Loucy (cell line): Measurements from ENCODE around the gene ELAVL1.

Experiments
- H2AFZ ChIP-seq: fragments of 200-600 bp; sonication (generic); 2 replicates; pipeline ENCODE4 v1.6.0; 2016; ENCODE audit warnings: antibody characterized with exemption, mild to moderate bottlenecking, low read length, moderate library complexity
- H3F3A ChIP-seq: fragments of 200-600 bp; 2 replicates; pipeline ENCODE4 v1.6.0; 2016; ENCODE audit warnings: antibody characterized with exemption, low read depth, mild to moderate bottlenecking
- H3K27me3 ChIP-seq: fragments of 200-600 bp; sonication (generic); 2 replicates; pipeline ENCODE4 v1.6.1; 2014; ENCODE audit warnings: low read length, mild to moderate bottlenecking; ENCODE audit not compliant: insufficient read depth, poor library complexity, severe bottlenecking
- H3K36me3 ChIP-seq: fragments of 200-600 bp; sonication (generic); 2 replicates; pipeline ENCODE4 v1.6.1; 2016; ENCODE audit warnings: low read length; ENCODE audit not compliant: insufficient read depth
- H3K4me1 ChIP-seq: fragments of 200-600 bp; sonication (generic); 2 replicates; pipeline ENCODE4 v1.5.1; 2014; ENCODE audit warnings: low read length, mild to moderate bottlenecking; ENCODE audit not compliant: insufficient read depth, poor library complexity, severe bottlenecking
- H3K4me2 ChIP-seq: fragments of 200-600 bp; sonication (generic); 2 replicates; pipeline ENCODE4 v1.6.0; 2014; ENCODE audit warnings: antibody characterized with exemption, low read length, low read depth, mild to moderate bottlenecking; ENCODE audit not compliant: poor library complexity, severe bottlenecking
- H3K4me3 ChIP-seq: fragments of 200-600 bp; sonication (generic); 2 replicates; pipeline ENCODE4 v1.5.1; 2014; ENCODE audit warnings: low read length, mild to moderate bottlenecking, mixed read lengths; ENCODE audit not compliant: poor library complexity, severe bottlenecking
- H3K79me2 ChIP-seq: fragments of 200-600 bp; sonication (generic); 2 replicates; pipeline ENCODE4 v1.6.1; 2014; ENCODE audit warnings: low read length; ENCODE audit not compliant: insufficient read depth
- H3K9ac ChIP-seq: fragments of 200-600 bp; sonication (generic); 2 replicates; pipeline ENCODE4 v1.6.0; 2014; ENCODE audit warnings: mild to moderate bottlenecking, low read depth, low read length, moderate library complexity; ENCODE audit not compliant: poor library complexity, severe bottlenecking
- H3K9me2 ChIP-seq: fragments of 200-600 bp; sonication (generic); replicated peaks from 2 replicates; pipeline ENCODE4 v1.6.1; 2016; ENCODE audit warnings: low read depth, low read length, mixed read lengths
- H3K9me3 ChIP-seq: fragments of 200-600 bp; sonication (generic); 2 replicates; pipeline ENCODE4 v1.6.1; 2014; ENCODE audit warnings: mild to moderate bottlenecking, antibody characterized with exemption, low read length, low read depth; ENCODE audit not compliant: insufficient read depth
- H4K20me1 ChIP-seq: fragments of 200-600 bp; sonication (generic); 2 replicates; pipeline ENCODE4 v1.6.0; 2014; ENCODE audit warnings: antibody characterized with exemption, low read length, mild to moderate bottlenecking; ENCODE audit not compliant: insufficient read depth, poor library complexity, severe bottlenecking
- EZH2phosphoT487 ChIP-seq: fragments of 200-600 bp; IDR thresholded peaks from 2 replicates; pipeline ENCODE4 v1.6.1; 2018; ENCODE audit warnings: antibody characterized with exemption, mild to moderate bottlenecking, moderate library complexity, borderline replicate concordance
- TF ChIP-seq, protein P1 (sequence below): fragments of 200-600 bp; sonication (generic); conservative IDR thresholded peaks from 2 replicates; pipeline ENCODE4 v1.5.1; 2014; ENCODE audit warnings: mild to moderate bottlenecking, antibody characterized with exemption, low read length

Gene ELAVL1

DNA sequence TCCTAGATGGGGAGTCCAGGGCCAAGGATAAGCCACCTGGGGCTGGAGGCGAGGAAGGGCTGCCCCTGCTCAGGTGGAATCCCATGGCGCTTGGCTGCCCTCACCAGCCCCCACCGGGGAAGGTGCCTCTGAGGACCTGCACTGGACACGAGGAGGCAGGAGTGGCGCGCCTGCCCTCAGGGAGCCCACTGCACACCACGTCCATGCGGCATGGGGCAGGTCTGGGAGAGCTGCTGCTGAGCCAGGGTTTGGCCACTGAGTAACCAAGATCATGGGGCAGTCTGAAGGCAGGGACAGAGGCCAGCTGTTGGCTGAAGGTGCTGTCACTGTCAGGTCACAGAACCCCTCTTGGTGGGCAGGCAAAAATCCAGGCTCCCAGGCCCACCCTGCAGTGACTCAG is 25.9 kb downstream of the ELAVL1 start:
- no peak overlapping the region for H3K4me3 ChIP-seq
- no peaks in the 10 kb centered on the region for H3K9me2 ChIP-seq
- peaks cover 91% of the 10 kb centered on the region for H3K36me3 ChIP-seq
- no peaks in the 10 kb centered on the region for H3K9me3 ChIP-seq
- H3K4me2 ChIP-seq, result no peak overlapping the region
- H3K9ac ChIP-seq, result no peak overlapping the region
- H3K79me2 ChIP-seq, result peaks cover 26% of the 10 kb centered on the region
- H3K4me1 ChIP-seq, result no peaks in the 10 kb centered on the region
- no peaks in the 10 kb centered on the region for H3F3A ChIP-seq
- TF ChIP-seq, protein P1, sequence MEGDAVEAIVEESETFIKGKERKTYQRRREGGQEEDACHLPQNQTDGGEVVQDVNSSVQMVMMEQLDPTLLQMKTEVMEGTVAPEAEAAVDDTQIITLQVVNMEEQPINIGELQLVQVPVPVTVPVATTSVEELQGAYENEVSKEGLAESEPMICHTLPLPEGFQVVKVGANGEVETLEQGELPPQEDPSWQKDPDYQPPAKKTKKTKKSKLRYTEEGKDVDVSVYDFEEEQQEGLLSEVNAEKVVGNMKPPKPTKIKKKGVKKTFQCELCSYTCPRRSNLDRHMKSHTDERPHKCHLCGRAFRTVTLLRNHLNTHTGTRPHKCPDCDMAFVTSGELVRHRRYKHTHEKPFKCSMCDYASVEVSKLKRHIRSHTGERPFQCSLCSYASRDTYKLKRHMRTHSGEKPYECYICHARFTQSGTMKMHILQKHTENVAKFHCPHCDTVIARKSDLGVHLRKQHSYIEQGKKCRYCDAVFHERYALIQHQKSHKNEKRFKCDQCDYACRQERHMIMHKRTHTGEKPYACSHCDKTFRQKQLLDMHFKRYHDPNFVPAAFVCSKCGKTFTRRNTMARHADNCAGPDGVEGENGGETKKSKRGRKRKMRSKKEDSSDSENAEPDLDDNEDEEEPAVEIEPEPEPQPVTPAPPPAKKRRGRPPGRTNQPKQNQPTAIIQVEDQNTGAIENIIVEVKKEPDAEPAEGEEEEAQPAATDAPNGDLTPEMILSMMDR, result no peak
- no peak for TF ChIP-seq EZH2phosphoT487
- no peaks in the 10 kb centered on the region for H3K27me3 ChIP-seq
- H4K20me1 ChIP-seq, result peaks cover 48% of the 10 kb centered on the region
- no peak overlapping the region for H2AFZ ChIP-seq

DNA sequence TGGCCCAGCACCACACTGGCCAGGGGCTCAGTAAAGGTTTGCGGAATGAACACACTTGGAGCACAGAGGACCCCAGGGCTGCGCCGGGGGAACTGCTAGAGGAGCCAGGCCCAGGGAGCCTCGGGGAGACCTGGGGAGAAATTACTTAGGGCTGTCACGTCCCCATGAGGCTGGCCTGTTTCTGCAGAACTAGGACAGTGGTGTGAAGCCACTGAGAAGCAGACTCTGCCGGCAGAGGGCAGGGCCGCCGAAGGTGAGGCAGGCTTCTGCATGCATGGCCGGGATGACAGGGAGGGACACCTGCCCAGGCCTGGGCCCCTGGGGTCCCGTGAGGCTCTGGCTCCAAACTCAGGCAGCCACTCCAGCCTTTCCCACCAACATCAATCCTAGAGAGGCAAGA is 26.4 kb downstream of the ELAVL1 start:
- H3K4me1 ChIP-seq, result no peaks in the 10 kb centered on the region
- TF ChIP-seq EZH2phosphoT487, result no peak
- TF ChIP-seq, protein P1, result no peak
- H3K4me3 ChIP-seq, result no peak overlapping the region
- no peaks in the 10 kb centered on the region for H3K9me3 ChIP-seq
- no peak overlapping the region for H2AFZ ChIP-seq
- no peak overlapping the region for H3K4me2 ChIP-seq
- peaks cover 21% of the 10 kb centered on the region for H3K79me2 ChIP-seq
- no peaks in the 10 kb centered on the region for H3F3A ChIP-seq
- H3K36me3 ChIP-seq, result peaks cover 91% of the 10 kb centered on the region
- peaks cover 45% of the 10 kb centered on the region for H4K20me1 ChIP-seq
- no peak overlapping the region for H3K9ac ChIP-seq
- no peaks in the 10 kb centered on the region for H3K9me2 ChIP-seq
- no peaks in the 10 kb centered on the region for H3K27me3 ChIP-seq

DNA sequence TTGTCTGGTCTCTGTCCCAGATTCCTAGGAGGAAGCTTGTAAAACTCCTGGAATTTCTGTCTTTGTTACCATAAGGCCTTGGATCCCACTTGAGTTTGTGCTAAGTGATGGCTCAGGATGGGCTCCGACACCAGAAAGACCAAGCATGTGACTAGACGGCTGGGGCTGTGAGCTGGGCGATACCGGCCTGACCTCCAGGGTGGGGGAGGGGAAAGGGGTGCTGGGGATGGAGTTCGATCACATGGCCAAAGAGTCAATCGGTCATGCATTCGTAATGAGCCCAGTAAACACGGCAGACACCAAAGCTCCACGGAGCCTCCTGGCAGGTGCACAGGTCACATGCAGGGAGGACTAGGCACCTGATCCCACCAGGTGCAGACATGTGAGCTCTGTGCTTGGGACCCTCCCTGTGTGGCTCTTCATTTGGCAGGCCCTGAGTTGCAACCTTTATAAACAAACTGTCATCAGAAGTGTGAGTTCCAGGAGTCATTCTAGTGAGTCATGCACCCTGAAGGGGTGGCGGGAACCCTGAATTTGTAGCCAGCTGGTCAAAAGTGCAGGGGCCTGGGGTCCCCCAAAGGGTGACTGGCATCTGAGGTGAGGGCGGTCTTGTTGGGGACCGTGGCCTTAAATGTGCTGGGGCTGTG is 27.1 kb downstream of the ELAVL1 start:
- Histone ChIP-seq H3K79me2 (peaks cover 13% of the 10 kb centered on the region; the same call in 1 of the 2 replicates), H3K4me2 (no peak overlapping the region), H3K9ac (no peak overlapping the region), H3K9me2 (no peaks in the 10 kb centered on the region), H2AFZ (no peak overlapping the region), H3K4me3 (no peak overlapping the region), H3K9me3 (no peaks in the 10 kb centered on the region), H3K4me1 (no peaks in the 10 kb centered on the region), H3K36me3 (peaks cover 91% of the 10 kb centered on the region), H3K27me3 (no peaks in the 10 kb centered on the region), H4K20me1 (peaks cover 38% of the 10 kb centered on the region), H3F3A (no peaks in the 10 kb centered on the region)
- no peak for TF ChIP-seq EZH2phosphoT487
- TF ChIP-seq, protein P1, result no peak
